GM12878 (cell line): ENCODE data around the gene GAPT. TPM values are rescaled to one million over a fixed set of nuclear protein-coding genes. Genes with fewer than 3 reads are reported as not detected.

Experiments used
- CBX5 ChIP-seq: sonication (generic); IDR thresholded peaks from 2 replicates; pipeline ENCODE4 v1.6.1; 2016; ENCODE audit warnings: low read depth, moderate library complexity, mild to moderate bottlenecking, inconsistent platforms
- CREM ChIP-seq: IDR thresholded peaks from 2 replicates; pipeline ENCODE4 v1.6.1; 2014; ENCODE audit warnings: antibody characterized with exemption, low read depth
- EP300 ChIP-seq, 2 experiments: fragments of 150-350 bp in 1 of 2; IDR thresholded peaks; 2 replicates each; pipeline ENCODE4 v1.6.1; 2011 to 2012; ENCODE audit warnings: low read depth in 2 of 2, low read length in 2 of 2, borderline replicate concordance in 1 of 2, improper control_type of control experiment in 1 of 2, inconsistent platforms in 1 of 2; ENCODE audit not compliant: control insufficient read depth in 1 of 2
- HDAC2 ChIP-seq: fragments of 200-600 bp; sonication (generic); IDR thresholded peaks from 2 replicates; pipeline ENCODE4 v1.6.1; 2017
- IRF4 ChIP-seq: IDR thresholded peaks from 2 replicates; pipeline ENCODE4 v1.6.1; 2011; ENCODE audit warnings: low read depth, low read length
- IRF5 ChIP-seq: fragments of 450-650 bp; IDR thresholded peaks from 2 replicates; pipeline ENCODE4 v1.6.1; 2017; ENCODE audit warnings: borderline replicate concordance
- JUNB ChIP-seq: IDR thresholded peaks from 2 replicates; pipeline ENCODE4 v1.6.1; 2016; ENCODE audit warnings: antibody characterized with exemption, mild to moderate bottlenecking
- NFIC ChIP-seq: IDR thresholded peaks from 2 replicates; pipeline ENCODE4 v1.6.1; 2012; ENCODE audit warnings: low read depth, mild to moderate bottlenecking, inconsistent platforms, low read length, moderate library complexity
- NKRF ChIP-seq: fragments of 450-650 bp; conservative IDR thresholded peaks from 2 replicates; pipeline ENCODE4 v1.6.1; 2017; ENCODE audit warnings: mild to moderate bottlenecking, moderate library complexity
- RCOR1 ChIP-seq: conservative IDR thresholded peaks from 2 replicates; pipeline ENCODE4 v1.6.1; 2012; ENCODE audit warnings: low read depth, low read length, improper control_type of control experiment
- REST ChIP-seq: IDR thresholded peaks from 2 replicates; pipeline ENCODE4 v1.6.1; 2012; ENCODE audit warnings: mild to moderate bottlenecking, low read depth, low read length
- SMAD5 ChIP-seq: IDR thresholded peaks from 2 replicates; pipeline ENCODE4 v1.6.1; 2016; ENCODE audit warnings: antibody characterized with exemption, low read depth
- SMC3 ChIP-seq: IDR thresholded peaks from 2 replicates; pipeline ENCODE4 v1.6.1; 2011; ENCODE audit warnings: low read length, improper control_type of control experiment, borderline replicate concordance
- TCF7 ChIP-seq: IDR thresholded peaks from 2 replicates; pipeline ENCODE4 v1.6.1; 2014; ENCODE audit warnings: antibody characterized with exemption, borderline replicate concordance
- YY1 ChIP-seq: IDR thresholded peaks from 2 replicates; pipeline ENCODE4 v1.6.1; 2011; ENCODE audit warnings: low read depth, mild to moderate bottlenecking, low read length
- ZNF384 ChIP-seq: IDR thresholded peaks from 2 replicates; pipeline ENCODE4 v1.6.1; 2012; ENCODE audit warnings: low read depth, mild to moderate bottlenecking, low read length, improper control_type of control experiment, borderline replicate concordance
- ZNF622 ChIP-seq: fragments of 450-650 bp; IDR thresholded peaks from 2 replicates; pipeline ENCODE4 v1.6.1; 2017; ENCODE audit warnings: mild to moderate bottlenecking, inconsistent platforms
- polyA plus RNA-seq, 11 experiments: library from polyadenylated mRNA; depleted of rRNA in 4 of 11; unstranded in 6 of 11; stranded (reverse) in 5 of 11; fragments of >200 nt; fragmentation: Nextera tagmentation in 4 of 11; fragmentation: Illumina TruSeq in 1 of 11; extraction: Ambion mirVana in 4 of 11; extraction: Trizol in 1 of 11; gene quantifications; 1 replicate in 1 of 11; 2 replicates in 10 of 11; pipeline versions ENCODE4 v1.2.1 to v1.2.3, GENCODE V29; 2011 to 2016; ENCODE audit warnings: inconsistent platforms in 2 of 11, missing spikeins in 2 of 11, low read depth in 1 of 11
- total RNA-seq, 4 experiments: library from RNA; depleted of rRNA in 3 of 4; stranded (reverse); fragments of >200 nt in 3 of 4; fragmentation: Illumina TruSeq in 1 of 4; extraction: Trizol in 1 of 4; gene quantifications; 2 replicates each; pipeline versions ENCODE4 v1.2.1 to v1.2.3, GENCODE V29; 2013 to 2021

Gene GAPT
- total and polyA plus RNA-seq, 10 of the 15 experiments (the other 5 are each of a cell fraction or from before 2014, with no cell fraction given), result 0.15 to 0.96 (median 0.57) TPM; not detected in 2

- no peak for TF ChIP-seq RCOR1
- TF ChIP-seq CBX5, result no peak
- TF ChIP-seq CREM, result no peak
- TF ChIP-seq IRF4, result 0 out of 2 replicates have a peak, but pooled peaks have one; percentile 28
- no peak for TF ChIP-seq ZNF622
- TF ChIP-seq JUNB, result no peak
- TF ChIP-seq TCF7, result no peak
- TF ChIP-seq SMAD5, result no peak
- TF ChIP-seq SMC3, result peak; percentile 81
- TF ChIP-seq HDAC2, result no peak
- TF ChIP-seq REST, result no peak
- no peak for TF ChIP-seq NFIC
- no peak for TF ChIP-seq NKRF
- peak; percentile 42; the same call in 1 of the 2 replicates for TF ChIP-seq YY1
- TF ChIP-seq EP300 (IDR thresholded peaks at IDR 0.05; ENCODE audit: borderline replicate concordance in 1 of 2, control insufficient read depth in 1 of 2, low read depth in 2 of 2, low read length in 2 of 2), result no peak
- no peak for TF ChIP-seq ZNF384
- no peak for TF ChIP-seq IRF5
Observed at GRCh38 chr5:58460732-58461286, 30.4 kb upstream of the GAPT start (continued).
